ENCODE data around the gene MANSC4. TPM values are rescaled to one million over a fixed set of nuclear protein-coding genes. Genes with fewer than 3 reads are reported as not detected.

The MANSC4 gene
- not detected for total RNA-seq

GRCh38 chr12:27779920-27780611, at the start of gene MANSC4, which contains the start of gene KLHL42:
Gene MANSC4, minus strand, starts transcription at chr12:27780236. Its CDS starts 8,960 bp downstream, at chr12:27771276.
Gene KLHL42, plus strand, starts transcription at chr12:27780233. Its CDS starts 98 bp downstream, at chr12:27780331.

Other genes starting within 250 kb of the MANSC4 start
- 1.4 TPM for gene REP15, start 83.8 kb downstream of the MANSC4 start, total RNA-seq
- 59.5 TPM for gene MRPS35, start 69.4 kb downstream of the MANSC4 start, total RNA-seq
- gene KLHL42, start within 50 bp of the MANSC4 start, total RNA-seq = 48.0 TPM
- 6.7 TPM for gene PTHLH, start 192.5 kb upstream of the MANSC4 start, total RNA-seq

Measured in camera-type eye (tissue), 1 donor.